Gastroesophageal sphincter (tissue), 3 donors: ENCODE results near the gene TMCC1.

ENCODE experiments used
- POLR2AphosphoS5 ChIP-seq: sonication (generic); formaldehyde crosslinking; IDR thresholded peaks from one replicate; pipeline ENCODE4 v1.6.1; 2017; ENCODE audit warnings: antibody characterized with exemption
- TF ChIP-seq, protein P1 (sequence below), 4 experiments: fragments of 200-600 bp in 2 of 4; fragments of 450-650 bp in 2 of 4; sonication (generic) in 1 of 4; IDR thresholded peaks; one replicate each; pipeline ENCODE4 v1.5.1; 2017 to 2019; ENCODE audit warnings: antibody characterized with exemption in 4 of 4, mild to moderate bottlenecking in 2 of 4, moderate library complexity in 2 of 4

DNA sequence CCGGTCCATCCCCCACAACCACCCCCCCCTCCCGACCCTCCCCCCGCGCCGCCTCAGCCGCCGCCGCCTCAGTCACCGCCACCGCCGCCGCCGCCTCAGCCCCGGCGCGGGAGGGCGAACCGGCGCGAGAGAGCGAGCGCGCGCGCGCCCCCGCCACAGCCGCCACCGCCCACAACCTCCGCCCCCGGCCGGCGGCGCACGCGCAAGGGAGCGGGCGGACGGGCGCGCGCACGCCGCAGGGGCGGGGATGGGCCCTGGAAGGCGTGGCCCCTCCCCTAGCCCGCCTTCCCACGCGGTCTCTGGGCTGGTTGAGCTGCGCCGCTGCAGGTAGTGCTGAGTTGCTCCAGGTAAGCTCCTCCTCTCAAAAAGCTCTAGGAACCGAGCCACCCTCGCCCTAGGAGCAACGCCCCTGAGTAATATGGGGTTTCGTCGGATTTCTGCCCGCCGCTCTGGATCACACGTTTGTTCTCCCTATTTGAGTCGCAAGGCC, at the start of gene TMCC1:
- TF ChIP-seq, protein P1, sequence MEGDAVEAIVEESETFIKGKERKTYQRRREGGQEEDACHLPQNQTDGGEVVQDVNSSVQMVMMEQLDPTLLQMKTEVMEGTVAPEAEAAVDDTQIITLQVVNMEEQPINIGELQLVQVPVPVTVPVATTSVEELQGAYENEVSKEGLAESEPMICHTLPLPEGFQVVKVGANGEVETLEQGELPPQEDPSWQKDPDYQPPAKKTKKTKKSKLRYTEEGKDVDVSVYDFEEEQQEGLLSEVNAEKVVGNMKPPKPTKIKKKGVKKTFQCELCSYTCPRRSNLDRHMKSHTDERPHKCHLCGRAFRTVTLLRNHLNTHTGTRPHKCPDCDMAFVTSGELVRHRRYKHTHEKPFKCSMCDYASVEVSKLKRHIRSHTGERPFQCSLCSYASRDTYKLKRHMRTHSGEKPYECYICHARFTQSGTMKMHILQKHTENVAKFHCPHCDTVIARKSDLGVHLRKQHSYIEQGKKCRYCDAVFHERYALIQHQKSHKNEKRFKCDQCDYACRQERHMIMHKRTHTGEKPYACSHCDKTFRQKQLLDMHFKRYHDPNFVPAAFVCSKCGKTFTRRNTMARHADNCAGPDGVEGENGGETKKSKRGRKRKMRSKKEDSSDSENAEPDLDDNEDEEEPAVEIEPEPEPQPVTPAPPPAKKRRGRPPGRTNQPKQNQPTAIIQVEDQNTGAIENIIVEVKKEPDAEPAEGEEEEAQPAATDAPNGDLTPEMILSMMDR (IDR thresholded peaks at IDR 0.05): no peak
- no peak for TF ChIP-seq POLR2AphosphoS5
